HTERT RPE-1 (cell line): ENCODE measurements around the gene GET4.

Experiments used
- in situ Hi-C: fragments of 300-500 bp; cut with MboI; formaldehyde crosslinking; loops from 4 replicates; pipeline ENCODE4 v1.14.3; 2020; ENCODE audit warnings: low sequenced_read_pairs

The GET4 gene, protein sequence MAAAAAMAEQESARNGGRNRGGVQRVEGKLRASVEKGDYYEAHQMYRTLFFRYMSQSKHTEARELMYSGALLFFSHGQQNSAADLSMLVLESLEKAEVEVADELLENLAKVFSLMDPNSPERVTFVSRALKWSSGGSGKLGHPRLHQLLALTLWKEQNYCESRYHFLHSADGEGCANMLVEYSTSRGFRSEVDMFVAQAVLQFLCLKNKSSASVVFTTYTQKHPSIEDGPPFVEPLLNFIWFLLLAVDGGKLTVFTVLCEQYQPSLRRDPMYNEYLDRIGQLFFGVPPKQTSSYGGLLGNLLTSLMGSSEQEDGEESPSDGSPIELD

DNA sequence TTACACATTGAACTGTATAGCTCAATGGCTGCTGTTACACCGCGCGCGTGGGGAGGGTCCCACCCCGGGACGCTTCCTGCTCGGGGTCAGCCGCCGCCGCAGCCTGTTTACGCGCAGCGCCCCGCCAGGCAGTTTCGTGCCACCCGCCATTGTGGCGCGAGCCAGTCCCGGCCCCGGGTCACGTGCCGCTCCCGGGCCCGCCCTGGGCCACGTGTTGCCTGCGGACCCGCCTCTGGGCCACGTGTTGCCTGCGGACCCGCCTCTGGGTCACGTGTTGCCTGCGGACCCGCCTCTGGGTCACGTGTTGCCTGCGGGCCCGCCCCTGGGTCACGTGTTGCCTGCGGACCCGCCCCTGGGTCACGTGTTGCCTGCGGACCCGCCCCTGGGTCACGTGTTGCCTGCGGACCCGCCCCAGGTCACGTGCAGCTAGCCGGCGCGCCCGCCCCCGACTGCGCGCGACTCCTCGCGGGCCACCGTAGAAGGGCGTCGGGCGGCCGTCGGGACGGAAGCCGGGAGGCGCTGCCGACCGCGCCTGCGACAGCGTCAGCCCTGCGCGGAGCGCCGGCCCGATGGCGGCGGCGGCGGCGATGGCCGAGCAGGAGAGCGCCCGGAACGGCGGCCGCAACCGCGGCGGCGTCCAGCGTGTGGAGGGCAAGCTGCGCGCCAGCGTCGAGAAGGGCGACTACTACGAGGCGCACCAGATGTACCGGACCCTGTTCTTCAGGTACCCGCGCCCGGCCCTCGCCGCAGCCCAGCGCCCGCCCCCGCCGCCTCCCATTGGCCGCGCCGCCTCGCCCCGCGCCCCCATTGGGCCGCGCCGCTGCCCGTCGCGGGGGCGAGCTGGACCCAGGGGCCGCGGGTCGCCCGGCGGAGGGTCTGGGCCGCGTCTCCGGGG, at the start of gene GET4:
TSS of gene GET4 (plus strand) at position 478 of the 895 bp plus-strand sequence. CDS start at position 570, 92 bp downstream.
- in situ Hi-C loops = no loop called here

DNA sequence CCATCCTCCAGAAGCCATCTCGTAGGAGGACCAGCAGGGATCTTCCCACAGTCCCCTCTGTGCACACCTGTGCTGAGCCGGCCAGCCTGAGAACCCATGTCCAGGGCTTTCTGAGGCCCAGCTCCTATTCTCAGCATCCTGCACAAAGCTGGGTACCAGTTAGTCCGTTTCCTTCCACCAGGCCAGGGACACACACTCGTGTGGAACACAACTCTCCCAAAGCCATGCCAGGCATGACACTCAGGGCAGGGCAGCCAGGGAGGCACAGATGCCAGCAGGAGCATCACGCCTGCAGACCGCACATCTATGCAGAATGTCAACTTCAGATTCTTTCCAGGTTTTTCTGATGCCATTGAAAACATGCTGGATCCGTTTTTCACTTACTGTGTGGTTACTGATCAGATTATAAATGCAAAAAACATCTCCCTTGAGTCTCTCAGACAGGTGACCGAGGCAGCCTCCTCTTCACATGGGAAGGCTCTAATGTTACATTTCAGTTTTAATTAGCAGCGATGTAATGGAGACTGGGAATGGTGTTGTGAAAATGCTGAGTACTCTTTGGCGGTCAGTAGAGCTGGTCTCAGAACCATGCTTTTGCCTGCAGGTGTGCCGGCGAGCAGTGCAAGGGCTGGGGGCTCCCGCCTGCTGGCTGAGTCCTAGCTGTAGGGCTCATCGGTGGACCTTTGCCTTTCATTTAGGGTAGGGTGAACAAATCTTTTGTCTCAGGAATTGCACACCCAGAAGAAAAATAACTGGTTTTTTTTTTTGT, 47.4 kb upstream of the GET4 start:
- in situ Hi-C loops = no loop called here

DNA sequence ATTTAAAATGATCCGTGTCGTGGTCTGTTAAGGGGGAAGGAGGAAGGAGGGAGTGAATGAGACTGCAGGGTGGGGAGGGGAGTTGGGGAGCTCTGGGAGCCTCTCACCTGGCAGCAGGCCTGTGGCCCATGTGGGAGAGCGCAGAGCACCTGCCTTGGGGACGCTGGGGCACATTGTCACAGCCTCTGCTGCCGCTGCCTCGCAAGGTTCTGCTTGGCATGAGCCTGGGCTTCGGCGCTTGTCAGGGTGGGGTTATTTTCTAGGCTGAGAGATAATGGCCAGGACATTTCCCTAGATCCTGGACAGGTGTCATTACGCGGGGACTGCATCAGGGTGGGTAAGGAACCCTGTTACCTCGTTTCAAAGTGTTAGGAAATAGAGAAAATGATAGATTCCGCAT, 46.3 kb upstream of the GET4 start:
- in situ Hi-C loops = no loop called here

DNA sequence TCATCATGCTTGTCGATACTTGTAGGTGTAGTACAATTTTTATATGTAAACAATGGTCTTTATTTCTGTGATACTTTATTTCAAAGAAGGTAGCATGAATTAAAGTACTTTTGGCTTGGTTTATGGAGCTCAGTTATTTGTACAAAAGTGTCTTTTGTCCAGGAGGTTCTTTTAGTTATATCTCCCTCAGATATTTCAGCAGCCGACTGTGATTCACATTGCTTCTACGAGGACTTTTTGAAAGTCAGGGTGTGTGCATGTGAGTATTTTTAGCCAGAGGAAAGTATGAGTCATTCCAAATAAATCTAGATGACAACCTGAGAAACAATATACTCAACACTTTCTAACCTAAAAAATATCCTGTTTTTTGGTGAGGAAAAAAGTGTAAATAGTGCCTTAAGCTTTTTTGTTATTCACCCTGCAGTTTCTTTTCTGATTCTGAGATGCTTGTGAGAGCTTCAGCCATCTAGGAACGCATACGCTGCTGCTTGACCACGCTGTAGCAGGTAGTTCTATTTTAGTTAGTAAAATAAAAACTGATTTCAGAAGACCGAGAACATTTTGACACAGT, 44.7 kb upstream of the GET4 start:
- in situ Hi-C loops = no loop called here

DNA sequence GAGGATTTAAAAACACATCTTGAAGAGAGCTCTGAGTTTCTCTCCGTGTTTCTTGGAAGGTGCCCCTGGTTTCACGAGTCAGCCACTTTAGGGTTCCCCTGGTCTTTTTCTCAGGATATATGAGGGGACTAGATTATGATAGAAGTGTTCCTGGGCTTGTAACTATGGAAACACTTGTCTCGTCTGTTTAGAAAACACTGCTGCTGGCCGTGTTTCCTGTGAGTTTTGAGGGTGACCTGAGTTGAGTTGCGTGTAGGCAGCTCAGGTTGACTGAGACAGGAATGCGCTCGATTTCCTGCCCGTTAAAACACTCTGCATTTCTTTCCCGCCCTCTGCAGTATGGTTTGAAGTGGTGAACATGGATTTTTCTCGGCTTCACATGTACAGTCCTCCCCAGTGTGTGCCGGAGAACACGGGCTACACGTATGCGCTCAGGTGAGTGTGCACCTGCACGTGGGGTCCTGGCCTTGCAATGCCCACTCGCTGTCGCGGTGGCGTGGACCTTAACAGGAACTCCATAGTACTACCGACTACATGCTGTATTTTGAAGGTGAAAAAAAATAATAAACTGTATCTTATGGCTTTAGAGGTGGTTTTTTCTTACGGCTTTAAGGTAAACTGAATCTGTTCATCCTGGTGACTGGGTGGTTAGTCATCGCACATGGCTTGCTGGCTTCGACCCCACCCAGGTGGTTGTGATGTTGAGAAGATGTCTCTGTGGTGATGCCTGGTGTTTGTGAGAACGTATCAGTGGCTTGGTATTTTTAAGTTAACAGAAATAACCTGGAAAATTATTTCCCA, 44.0 kb upstream of the GET4 start, which contains the start of gene SUN1:
TSS of gene SUN1 (plus strand) at position 310 of the 801 bp plus-strand sequence. CDS start at position 359, 49 bp downstream.
- in situ Hi-C loops = no loop called here

DNA sequence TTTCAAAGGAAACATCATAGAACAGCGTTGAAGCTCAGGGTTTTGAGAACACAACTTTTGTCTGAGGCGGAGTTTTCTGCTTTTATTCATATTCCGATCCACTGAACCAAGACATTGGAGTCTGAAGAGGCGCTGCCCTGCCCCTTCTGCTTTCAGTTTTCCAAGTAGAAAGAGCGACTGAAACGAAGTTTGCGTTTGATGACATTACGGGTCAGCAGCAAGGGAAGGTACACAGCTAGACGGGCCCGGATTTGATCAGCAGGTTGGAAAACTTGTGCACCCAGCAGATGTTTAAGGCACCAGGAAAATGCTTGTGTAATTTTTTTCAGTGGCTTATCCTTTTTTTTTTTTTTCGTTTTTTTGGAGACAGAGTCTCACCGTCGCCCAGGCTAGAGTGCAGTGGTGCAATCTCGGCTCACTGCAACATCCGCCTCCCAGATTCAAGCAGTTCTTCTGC, 43.4 kb upstream of the GET4 start:
- in situ Hi-C loops = no loop called here

DNA sequence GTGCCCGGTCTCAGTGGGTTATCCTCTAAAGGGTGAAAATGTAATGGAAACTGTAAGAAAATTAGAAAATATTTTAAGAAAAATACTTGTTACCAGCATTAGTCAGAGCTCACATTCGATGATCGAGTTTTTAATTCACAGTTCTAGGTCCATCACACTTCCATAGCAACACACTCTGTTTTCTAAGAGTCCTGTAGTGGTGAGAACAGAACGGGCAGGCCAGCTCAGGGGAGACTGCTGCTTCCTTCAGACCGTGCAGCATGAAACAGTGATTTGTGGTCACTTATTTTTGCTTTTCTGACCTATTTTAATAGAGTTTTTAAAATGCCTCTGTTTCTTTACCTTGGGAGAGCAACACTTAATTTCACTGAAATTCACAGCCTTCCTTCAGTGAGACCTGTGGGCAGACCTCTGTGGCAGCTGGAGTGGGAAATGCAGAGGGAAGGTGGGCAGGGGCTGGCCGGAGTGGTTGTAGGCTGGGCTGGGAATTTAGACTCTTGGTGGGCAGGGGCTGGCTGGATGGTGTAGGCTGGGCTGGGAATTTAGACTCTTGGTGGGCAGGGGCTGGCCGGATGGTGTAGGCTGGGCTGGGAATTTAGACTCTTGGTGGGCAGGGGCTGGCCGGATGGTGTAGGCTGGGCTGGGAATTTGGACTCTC, 42.6 kb upstream of the GET4 start:
- in situ Hi-C loops = no loop called here

DNA sequence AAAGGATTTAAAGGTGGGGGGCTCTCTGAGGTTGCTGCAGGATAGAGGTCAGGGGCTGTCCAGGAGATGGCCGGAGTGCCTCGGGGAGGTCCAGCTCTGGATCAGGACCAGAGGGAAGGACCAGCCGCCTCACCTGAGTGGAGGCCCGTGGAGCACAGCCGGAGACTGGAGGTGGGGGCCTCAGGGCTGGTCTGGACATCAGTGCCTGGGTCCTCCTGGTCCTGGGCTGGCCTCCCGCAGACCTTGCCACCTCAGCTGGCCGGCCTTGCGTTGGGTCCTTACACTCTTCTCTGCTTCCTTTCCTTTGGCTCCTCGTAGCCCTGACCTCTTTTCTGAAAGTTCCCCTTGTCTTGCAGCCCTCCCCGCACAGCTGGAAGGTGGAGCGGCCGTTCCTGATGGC, 42.1 kb upstream of the GET4 start:
- in situ Hi-C loops = no loop called here

DNA sequence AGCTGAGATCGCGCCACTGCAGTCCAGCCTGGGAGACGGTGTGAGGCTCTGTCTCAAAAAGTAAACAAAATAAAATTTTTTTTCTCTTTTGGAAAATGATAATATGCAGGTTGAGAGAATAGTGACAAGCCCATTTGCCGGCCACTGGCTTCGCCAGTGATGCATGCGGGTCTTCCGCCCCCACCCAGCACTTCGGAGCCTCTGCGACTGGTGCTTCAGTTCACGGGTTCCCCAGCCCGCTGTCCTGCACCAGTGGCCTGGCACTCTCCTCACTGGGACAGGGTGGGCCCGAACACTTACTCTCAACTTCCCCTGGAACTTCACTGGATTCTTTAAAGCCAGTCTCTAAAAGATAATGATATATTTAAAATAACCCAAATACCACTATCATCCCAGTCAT, 41.3 kb upstream of the GET4 start:
- in situ Hi-C loops = no loop called here

DNA sequence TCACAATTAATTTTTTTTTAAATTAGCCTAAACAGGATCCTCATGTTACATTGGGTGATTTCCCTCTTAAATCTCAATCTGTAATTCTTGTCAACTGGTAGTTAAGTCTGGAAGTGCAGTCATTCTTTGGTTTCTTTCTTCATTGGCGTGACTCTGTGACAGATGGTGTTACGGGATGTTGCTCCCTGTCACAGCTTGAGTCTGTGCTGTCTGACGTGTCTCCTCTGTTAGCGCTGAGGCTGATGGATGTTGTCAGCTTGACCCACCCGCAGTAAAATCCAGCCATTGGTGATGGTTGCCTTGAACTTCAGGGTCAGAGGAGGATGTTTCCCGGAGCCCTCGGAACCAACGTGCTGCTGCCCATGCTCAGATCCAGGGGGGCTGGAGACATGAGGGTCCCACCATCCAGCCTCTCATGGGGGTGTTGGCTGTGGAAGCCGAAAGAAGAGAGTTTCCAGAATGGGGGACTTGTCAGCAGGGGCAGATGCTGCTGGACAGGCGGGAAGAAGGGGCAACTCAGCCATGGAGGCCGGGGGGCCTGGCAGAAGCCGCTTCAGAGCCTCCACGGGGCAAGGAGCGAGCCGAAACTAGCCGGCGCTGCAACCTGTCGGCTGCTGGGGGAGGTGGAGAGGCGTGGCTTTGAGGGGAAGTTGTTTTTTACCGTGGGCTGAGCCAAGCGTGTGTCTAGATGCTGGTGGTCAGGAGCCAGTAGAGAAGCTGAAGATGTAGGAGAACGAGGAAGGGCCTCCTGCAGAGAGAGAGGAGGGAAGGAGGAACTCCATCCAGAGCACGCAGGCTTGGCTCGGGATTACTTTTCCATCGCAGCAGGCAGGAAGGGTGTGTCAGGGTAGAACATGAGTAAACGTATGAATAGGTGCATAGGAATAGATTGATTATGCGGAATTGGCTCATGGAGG, 40.6 kb upstream of the GET4 start:
- in situ Hi-C loops = no loop called here

DNA sequence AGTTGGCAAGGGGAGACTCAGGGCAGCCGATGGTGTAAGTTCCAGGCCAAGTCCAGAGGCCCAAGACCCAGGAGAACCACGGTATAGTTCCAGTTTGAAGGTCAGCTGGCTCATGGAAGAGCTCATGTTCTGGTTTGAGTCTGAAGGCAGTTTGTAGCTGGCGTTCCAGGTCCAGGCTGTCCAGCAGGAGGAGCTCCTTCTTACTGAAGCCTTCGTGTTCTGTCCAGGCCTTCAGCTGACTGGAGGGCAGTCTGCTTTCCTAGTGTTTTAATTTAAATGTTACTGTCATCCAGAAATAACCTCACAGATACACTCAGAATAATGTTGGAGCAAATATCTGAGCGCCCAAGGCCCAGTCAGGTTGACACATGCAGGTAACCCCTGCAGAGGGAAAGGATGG, 39.9 kb upstream of the GET4 start:
- in situ Hi-C loops = no loop called here

DNA sequence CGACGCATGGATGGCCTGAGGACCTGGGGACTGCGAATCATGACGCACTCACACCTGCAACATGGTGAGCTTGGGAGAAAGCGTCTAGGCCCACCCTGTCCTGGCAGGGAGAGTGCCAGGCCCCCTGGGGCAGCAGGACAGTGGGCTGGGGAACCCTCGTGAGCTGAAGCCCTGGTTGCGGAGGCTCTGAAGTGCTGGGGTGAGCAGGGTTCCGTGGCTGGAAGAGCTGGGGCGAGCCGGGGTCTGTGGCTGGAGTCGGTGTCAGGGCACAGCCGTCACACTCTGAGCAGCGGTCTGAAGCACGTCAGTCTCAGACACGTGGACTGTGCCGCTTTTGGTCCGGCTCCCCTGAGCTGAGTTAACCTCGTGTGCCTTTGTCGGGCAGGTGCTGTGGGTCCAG, 39.4 kb upstream of the GET4 start:
- in situ Hi-C loops = no loop called here

DNA sequence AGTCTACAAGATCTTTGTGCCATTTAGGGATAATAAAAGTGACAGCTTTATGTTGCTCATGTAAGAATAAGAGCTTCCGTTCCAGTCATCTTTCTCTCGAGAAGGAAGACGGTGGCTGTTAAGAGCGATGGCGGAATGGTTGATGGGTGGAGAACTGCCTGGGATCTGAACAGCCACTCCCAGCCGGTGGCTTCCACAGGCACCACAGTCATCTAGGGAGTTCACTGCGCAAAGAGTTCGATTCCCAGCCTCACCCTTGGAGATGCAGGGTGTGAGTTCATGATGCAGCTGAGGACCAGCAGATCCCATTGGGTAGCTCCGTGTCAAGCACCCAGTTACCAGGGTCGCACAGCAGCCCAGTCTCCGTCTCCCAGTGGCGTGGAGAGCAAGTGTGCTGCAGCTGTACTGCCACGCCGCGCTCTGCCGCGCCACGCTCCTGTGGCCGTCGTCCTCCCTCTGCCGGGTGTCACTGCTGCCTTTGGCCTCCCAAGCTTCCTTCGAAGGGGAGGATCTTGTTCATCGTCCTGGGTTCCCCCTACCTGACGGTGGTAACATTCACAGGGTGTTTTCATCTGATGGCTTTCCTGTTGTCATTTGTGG, 36.3 kb upstream of the GET4 start:
- in situ Hi-C loops = no loop called here

DNA sequence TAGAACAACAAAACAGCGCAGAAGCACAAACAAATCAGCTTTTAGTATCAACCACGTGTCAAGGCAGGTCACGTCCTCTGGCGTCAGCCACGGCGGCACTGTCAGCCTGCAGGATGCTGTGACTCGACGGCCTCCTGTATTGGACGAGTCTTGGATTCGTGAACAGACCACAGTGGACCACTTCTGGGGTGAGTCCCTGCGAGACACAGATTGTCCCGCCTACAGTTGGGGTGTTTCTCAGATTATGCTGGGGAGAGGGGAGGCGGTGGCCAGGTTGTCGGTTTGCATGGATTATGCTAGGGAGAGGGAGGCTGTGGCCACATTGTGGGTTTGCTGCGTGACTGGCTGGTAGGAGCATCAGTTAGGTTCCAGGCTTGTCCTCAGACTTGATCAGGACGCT, 34.4 kb upstream of the GET4 start:
- in situ Hi-C loops = no loop called here

DNA sequence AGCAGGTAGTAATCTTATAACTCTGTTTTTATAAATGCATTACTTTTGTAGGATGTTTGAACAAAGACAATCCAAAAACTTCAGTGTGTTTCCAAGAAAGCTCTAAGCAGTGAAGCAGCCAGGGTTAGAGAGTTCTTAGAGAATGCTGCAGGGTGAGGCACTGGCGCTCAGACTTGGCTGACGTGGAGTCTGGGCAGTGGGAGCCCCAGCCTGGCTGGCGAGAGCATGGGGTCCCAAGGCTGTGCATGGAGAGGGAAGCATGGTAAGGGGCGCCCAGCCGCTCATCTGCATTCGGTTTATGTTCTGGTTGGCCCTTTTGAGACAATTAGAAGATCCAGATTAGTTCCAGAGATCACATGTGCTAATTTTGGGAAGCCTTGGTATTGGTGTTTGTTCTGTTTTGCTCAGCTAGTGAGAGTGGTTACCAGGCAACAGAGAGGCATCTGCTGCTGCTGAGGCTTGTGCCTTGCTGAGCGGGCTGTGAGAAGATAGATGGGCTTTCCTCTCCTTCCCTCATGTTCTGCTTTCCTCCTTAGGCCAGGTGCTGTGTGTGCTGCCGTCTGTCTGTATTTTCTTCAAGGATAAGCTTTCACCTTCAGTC, 33.8 kb upstream of the GET4 start:
- in situ Hi-C loops = no loop called here

DNA sequence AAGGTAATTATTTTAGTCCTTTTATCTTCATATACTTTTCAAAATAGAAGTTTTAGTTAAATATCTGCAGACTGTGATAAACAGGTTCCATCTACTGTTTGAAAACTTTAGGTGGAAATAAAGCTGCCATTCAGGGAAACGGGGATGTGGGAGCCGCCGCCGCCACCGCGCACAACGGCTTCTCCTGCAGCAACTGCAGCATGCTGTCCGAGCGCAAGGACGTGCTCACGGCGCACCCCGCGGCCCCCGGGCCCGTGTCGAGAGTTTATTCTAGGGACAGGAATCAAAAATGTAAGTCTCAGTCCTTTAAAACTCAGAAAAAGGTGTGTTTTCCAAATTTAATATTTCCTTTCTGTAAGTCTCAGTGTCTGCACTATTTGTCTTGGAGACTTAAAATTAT, 33.1 kb upstream of the GET4 start:
- in situ Hi-C loops = no loop called here

DNA sequence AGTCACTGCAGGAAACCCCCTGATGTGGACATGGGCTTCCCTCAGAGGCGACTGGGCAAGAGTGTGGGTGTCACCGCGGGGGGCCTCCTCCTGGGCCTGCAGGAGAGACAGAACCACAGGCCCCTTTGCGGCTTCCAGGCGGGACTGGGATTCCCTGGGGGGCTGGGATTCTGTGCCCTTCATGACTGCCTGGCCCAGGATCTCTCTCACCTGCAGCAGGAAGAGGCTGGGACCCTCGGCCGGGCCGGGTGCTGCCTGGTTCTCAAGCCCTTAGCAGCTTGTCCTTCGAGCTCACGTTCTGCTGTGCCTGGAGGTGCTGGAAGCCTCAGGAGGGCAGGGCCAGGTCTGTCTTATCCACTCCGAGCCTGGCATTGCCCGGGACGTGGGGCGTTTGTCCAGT, 32.3 kb upstream of the GET4 start:
- in situ Hi-C loops = no loop called here

DNA sequence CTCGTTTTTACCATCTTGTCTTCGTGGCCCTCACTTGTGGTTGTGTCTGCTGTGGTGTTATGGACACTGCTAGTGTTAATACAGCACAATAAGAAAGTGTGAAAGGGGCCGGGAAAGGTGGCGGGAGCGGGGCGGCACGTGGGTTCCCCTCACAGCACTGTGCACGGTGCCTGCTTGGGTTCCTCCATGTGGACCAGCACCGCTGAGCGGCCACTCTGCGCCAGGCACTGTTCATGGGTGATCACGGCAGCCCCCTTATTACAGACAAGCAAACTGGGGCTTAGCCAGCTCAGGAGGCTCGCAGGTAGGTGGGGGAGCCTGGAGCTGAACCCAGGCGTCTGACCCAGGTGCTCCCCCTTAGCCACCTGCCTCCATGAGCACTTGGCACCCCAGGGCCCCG, 31.8 kb upstream of the GET4 start:
- in situ Hi-C loops = no loop called here
